Activated CD8-positive, alpha-beta memory T cell treated with anti-CD3 and anti-CD28 coated beads, Interleukin-2, amount 10 ng/mL, durations not matched to agents 7 days and 5 days (primary cell): ENCODE results near the gene CDKL4. TPM values are rescaled to one million over a fixed set of nuclear protein-coding genes. Genes with fewer than 3 reads are reported as not detected.

ENCODE experiments used
- ATAC-seq: fragments of 150-1000 bp; cut with Tn5 transposase; one replicate; pipeline ENCODE4 v1.10.0; 2021; ENCODE audit warnings: moderate library complexity
- CTCF ChIA-PET: fragments of 350-600 bp; sonication (Branson Sonifier 250); formaldehyde crosslinking; loops from one replicate; lab custom pipeline; 2021; ENCODE audit warnings: antibody characterized with exemption; lab: Charles Lee
- DNase-seq: peaks from one replicate; pipeline ENCODE4 v3.0.0-alpha.2; 2020
- H3K27ac Mint-ChIP-seq: one replicate; pipeline ENCODE4 v1.8.0; 2021; ENCODE audit warnings: mild to moderate bottlenecking, mixed read lengths
- H3K27me3 Mint-ChIP-seq: one replicate; pipeline ENCODE4 v1.8.0; 2021; ENCODE audit warnings: mixed read lengths
- H3K36me3 Mint-ChIP-seq: one replicate; pipeline ENCODE4 v1.8.0; 2021; ENCODE audit warnings: mild to moderate bottlenecking, mixed read lengths
- H3K4me1 Mint-ChIP-seq: one replicate; pipeline ENCODE4 v1.8.0; 2021; ENCODE audit warnings: mixed read lengths
- H3K4me3 Mint-ChIP-seq: one replicate; pipeline ENCODE4 v1.8.0; 2021; ENCODE audit warnings: mild to moderate bottlenecking, moderate library complexity, mixed read lengths
- H3K9me3 Mint-ChIP-seq: one replicate; pipeline ENCODE4 v1.8.0; 2022; ENCODE audit warnings: low read depth, mixed read lengths
- total RNA-seq, 2 experiments: library from RNA; stranded (reverse); gene quantifications; one replicate each; pipeline ENCODE4 v1.2.3, GENCODE V29; 2021

Gene CDKL4
- total RNA-seq = 1 to 10 TPM in 1 of 2 experiments, under 1 TPM in 1; 0.32 to 1.1 TPM

- H3K36me3 Mint-ChIP-seq = peaks cover 7% of the 10 kb centered on the region
- DNase-seq = peak; percentile 48
- ATAC-seq = peak; percentile 65
- peak within 1 kb of the TSS; percentile 76 for H3K4me3 Mint-ChIP-seq
- H3K9me3 Mint-ChIP-seq = peaks cover 2% of the 10 kb centered on the region
- peaks cover 2% of the 10 kb centered on the region for H3K27me3 Mint-ChIP-seq
- CTCF ChIA-PET = interaction anchor here (3.3 kb wide), 1 partner anchor 14 kb away, joined by 8 read pairs; no protein-coding TSS in a partner anchor
- peaks cover 16% of the 10 kb centered on the region for H3K4me1 Mint-ChIP-seq
- H3K27ac Mint-ChIP-seq = peak within 1 kb of the TSS; percentile 71
Measured at GRCh38 chr2:39243469-39244123, at the start of gene CDKL4. Gene CDKL4 (minus strand): TSS chr2:39243970.

DNA sequence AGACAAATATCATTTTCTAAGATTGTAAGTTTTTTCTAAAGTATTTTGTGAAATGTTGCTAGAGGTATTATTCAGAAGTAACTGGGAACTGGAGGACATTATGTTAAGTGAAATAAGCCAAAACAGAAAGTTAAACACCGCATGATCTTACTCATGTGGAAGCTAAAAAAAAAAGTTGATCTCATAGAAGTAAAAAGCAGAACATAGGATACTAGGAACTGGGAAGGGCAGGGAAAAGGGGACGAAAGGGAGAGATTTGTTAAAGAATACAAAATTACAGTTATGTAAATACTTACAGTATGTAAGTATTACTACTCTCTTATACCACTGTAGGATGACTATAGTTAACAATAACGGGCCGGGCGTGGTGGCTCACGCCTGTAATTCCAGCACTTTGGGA, 46.7 kb upstream of the CDKL4 start:
- Mint-ChIP-seq H3K4me3 (no peak overlapping the region), H3K9me3 (no peaks in the 10 kb centered on the region), H3K4me1 (no peaks in the 10 kb centered on the region), H3K36me3 (peaks cover 2% of the 10 kb centered on the region), H3K27ac (no peak overlapping the region), H3K27me3 (no peaks in the 10 kb centered on the region)
- DNase-seq (no peak), ATAC-seq (no peak)
- CTCF ChIA-PET = no interaction called here

DNA sequence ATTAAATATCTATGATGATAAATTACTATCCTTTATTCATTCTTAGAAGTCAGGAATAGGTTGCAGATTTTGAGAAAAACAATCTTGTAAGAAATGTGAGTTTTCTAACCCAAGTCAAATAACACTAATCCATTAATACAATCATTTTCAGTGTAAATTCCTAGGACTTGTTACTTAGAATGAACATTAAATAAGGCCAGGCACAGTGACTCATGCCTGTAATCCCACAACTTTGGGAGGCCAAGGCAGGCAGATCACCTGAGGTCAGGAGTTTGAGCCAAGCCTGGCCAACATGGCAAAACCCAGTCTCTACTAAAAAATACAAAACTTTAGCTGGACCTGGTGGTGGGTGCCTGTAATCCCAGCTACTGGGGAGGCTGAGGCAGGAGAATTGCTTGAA, 45.8 kb upstream of the CDKL4 start:
- no peak for ATAC-seq
- Mint-ChIP-seq H3K36me3 (peaks cover 2% of the 10 kb centered on the region), H3K4me1 (no peaks in the 10 kb centered on the region), H3K27me3 (no peaks in the 10 kb centered on the region), H3K4me3 (no peak overlapping the region), H3K27ac (no peak overlapping the region), H3K9me3 (no peaks in the 10 kb centered on the region)
- CTCF ChIA-PET = no interaction called here
- no peak for DNase-seq

- H3K36me3 Mint-ChIP-seq = no peaks in the 10 kb centered on the region
- no peaks in the 10 kb centered on the region for H3K27me3 Mint-ChIP-seq
- no peaks in the 10 kb centered on the region for H3K9me3 Mint-ChIP-seq
- ATAC-seq (no peak), DNase-seq (no peak)
- no peaks in the 10 kb centered on the region for H3K4me1 Mint-ChIP-seq
- no peak overlapping the region for H3K27ac Mint-ChIP-seq
- CTCF ChIA-PET = no interaction called here
- no peak overlapping the region for H3K4me3 Mint-ChIP-seq
Measured at GRCh38 chr2:39283561-39283960, 39.8 kb upstream of the CDKL4 start.

DNA sequence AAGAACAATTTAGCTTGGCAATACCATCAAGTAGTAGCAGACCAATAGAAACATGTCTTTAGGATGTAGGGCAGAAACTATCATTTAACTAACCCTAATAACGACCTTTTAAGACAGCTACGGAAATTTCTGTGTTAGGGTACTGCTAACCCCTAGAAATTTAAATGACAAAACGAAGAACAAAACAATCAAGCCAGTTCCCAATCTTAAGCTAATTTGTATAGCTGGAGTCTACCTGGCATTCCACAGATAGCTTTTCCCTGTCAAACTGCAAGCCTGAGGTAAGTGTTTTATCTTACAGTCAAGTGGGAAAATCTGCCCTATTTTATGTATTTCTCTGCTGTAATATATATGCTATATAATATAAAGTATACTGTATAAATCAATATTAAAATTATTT, 37.6 kb upstream of the CDKL4 start:
- no peak for ATAC-seq
- Mint-ChIP-seq H3K27ac (no peak overlapping the region), H3K4me1 (no peaks in the 10 kb centered on the region), H3K36me3 (peaks cover 8% of the 10 kb centered on the region), H3K4me3 (no peak overlapping the region), H3K9me3 (no peaks in the 10 kb centered on the region), H3K27me3 (no peaks in the 10 kb centered on the region)
- DNase-seq = no peak
- CTCF ChIA-PET = no interaction called here

GRCh38 chr2:39275016-39275415, 31.2 kb upstream of the CDKL4 start:
- no peaks in the 10 kb centered on the region for H3K4me1 Mint-ChIP-seq
- no peak overlapping the region for H3K4me3 Mint-ChIP-seq
- no peak overlapping the region for H3K27ac Mint-ChIP-seq
- H3K9me3 Mint-ChIP-seq = no peaks in the 10 kb centered on the region
- peaks cover 11% of the 10 kb centered on the region for H3K36me3 Mint-ChIP-seq
- CTCF ChIA-PET = interaction anchor here (1.2 kb wide), 1 partner anchor 327 kb away, joined by 3 read pairs; no protein-coding TSS in a partner anchor
- H3K27me3 Mint-ChIP-seq = no peaks in the 10 kb centered on the region
- ATAC-seq (no peak), DNase-seq (no peak)

GRCh38 chr2:39269941-39270340, 26.2 kb upstream of the CDKL4 start:
- Mint-ChIP-seq H3K4me3 (no peak overlapping the region), H3K27ac (no peak overlapping the region), H3K36me3 (peaks cover 4% of the 10 kb centered on the region), H3K27me3 (no peaks in the 10 kb centered on the region), H3K9me3 (no peaks in the 10 kb centered on the region), H3K4me1 (peaks cover 20% of the 10 kb centered on the region)
- CTCF ChIA-PET = interaction anchor here (3.6 kb wide), 1 partner anchor 24 kb away, joined by 12 read pairs; no protein-coding TSS in a partner anchor
- no peak for DNase-seq
- ATAC-seq = no peak

DNA sequence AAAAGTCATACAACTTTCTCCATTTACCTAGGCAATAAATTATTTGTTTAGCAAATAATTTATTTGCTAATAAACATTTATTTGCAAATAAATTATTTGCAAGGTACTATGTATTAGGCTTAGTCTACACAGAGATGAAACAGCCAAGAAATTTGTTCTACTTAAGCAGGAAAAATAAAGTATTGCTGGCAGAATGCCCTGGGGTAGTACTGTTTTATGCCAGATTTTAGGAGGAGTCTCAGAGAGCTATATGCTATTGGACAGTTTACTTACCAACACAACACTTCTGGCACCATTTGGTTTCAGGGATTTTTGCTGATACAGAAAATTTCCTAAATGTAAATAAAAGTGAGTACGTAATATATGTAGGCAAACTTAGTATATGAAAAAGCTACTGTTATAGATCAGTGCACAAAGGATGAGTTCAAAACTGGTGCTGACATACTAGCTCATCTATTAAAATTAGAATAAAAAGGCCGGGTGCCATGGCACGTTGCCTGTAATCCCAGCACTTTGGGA, 23.2 kb upstream of the CDKL4 start:
- CTCF ChIA-PET = interaction anchor here (1.0 kb wide), 1 partner anchor 319 kb away, joined by 3 read pairs; no protein-coding TSS in a partner anchor
- Mint-ChIP-seq H3K27ac (peak overlapping the region; percentile 71), H3K27me3 (no peaks in the 10 kb centered on the region), H3K9me3 (no peaks in the 10 kb centered on the region), H3K4me1 (peaks cover 30% of the 10 kb centered on the region), H3K4me3 (no peak overlapping the region), H3K36me3 (peaks cover 11% of the 10 kb centered on the region)
- DNase-seq (no peak), ATAC-seq (no peak)

- DNase-seq = peak; percentile 65
- CTCF ChIA-PET = interaction anchor here (1.0 kb wide), 1 partner anchor 319 kb away, joined by 3 read pairs; no protein-coding TSS in a partner anchor
- peaks cover 11% of the 10 kb centered on the region for H3K36me3 Mint-ChIP-seq
- ATAC-seq = peak; percentile 87
- no peaks in the 10 kb centered on the region for H3K27me3 Mint-ChIP-seq
- peaks cover 30% of the 10 kb centered on the region for H3K4me1 Mint-ChIP-seq
- no peaks in the 10 kb centered on the region for H3K9me3 Mint-ChIP-seq
- H3K4me3 Mint-ChIP-seq = peak overlapping the region; percentile 1
- peak overlapping the region; percentile 71 for H3K27ac Mint-ChIP-seq
Measured at GRCh38 chr2:39266139-39266805, 22.5 kb upstream of the CDKL4 start.

DNA sequence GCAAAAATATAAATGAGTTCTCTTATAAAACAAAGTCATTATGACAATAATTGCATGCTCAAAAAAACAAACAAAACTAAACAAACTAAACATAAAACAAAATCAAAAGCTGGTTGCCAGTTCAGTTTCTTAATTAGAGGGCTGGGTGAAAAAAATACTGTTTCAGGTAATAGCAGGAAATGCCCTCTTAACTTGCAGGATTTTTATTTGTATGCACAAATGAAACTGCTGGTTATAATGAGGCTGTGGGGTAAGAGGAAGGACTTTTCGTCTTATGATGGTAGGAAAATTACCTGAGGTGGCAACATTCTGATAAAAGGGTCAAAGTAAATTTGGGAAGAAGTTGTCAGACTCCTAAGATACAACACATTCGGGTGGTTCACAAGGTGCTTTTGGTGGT, 21.5 kb upstream of the CDKL4 start:
- H3K4me1 Mint-ChIP-seq = peaks cover 30% of the 10 kb centered on the region
- peaks cover 11% of the 10 kb centered on the region for H3K36me3 Mint-ChIP-seq
- H3K27ac Mint-ChIP-seq = peak overlapping the region; percentile 73
- no peaks in the 10 kb centered on the region for H3K27me3 Mint-ChIP-seq
- CTCF ChIA-PET = interaction anchor here (1.0 to 1.2 kb wide), 2 partner anchors 35 to 141 kb away, joined by 3 read pairs; no protein-coding TSS in a partner anchor
- no peak for ATAC-seq
- no peak for DNase-seq
- no peak overlapping the region for H3K4me3 Mint-ChIP-seq
- no peaks in the 10 kb centered on the region for H3K9me3 Mint-ChIP-seq

DNA sequence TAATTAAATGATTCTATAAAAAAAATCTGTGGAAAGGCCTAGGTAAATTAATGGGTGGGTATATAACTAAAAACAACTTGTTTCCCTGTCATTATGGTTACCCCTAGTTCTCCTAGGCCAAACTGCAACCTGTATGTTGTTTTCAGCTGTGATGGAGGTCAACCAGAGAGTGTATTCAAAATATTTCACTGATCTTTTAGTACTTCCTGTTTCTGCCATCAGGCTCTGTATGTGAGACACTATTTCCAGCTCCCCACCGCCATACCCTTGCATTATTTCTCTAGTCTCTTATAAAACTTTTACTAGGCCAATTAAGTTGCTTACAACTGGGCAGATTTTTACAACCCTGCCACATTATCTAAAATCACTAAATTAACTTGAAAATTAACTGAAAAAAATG, 21.0 kb upstream of the CDKL4 start:
- Mint-ChIP-seq H3K4me3 (no peak overlapping the region), H3K9me3 (no peaks in the 10 kb centered on the region), H3K27me3 (no peaks in the 10 kb centered on the region), H3K4me1 (peaks cover 30% of the 10 kb centered on the region), H3K27ac (peak overlapping the region; percentile 54), H3K36me3 (peaks cover 11% of the 10 kb centered on the region)
- DNase-seq (no peak), ATAC-seq (no peak)
- CTCF ChIA-PET = interaction anchor here (1.0 to 1.2 kb wide), 3 partner anchors 35 to 317 kb away, joined by 3 to 4 read pairs (median 3); no protein-coding TSS in a partner anchor

DNA sequence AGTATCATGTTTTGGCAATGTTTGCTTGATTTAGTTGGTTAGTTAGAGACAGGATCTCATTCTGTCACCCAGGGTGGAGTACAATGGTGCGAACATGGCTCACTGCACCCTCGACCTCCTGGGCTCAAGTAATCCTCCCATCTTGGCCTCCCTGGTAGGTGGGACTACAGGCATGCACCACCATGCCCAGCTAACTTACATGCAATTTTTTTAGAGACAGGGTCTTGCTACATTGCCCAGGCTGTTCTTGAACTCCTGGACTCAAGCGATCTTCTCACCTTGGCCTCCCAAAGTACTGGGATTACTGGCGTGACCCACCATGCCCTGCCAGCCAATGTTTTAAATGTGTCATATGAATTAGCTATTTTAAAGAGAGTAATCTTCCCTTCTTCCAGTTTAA, 16.3 kb upstream of the CDKL4 start:
- ATAC-seq (no peak), DNase-seq (no peak)
- H3K9me3 Mint-ChIP-seq = no peaks in the 10 kb centered on the region
- no peak overlapping the region for H3K4me3 Mint-ChIP-seq
- no peaks in the 10 kb centered on the region for H3K27me3 Mint-ChIP-seq
- H3K36me3 Mint-ChIP-seq = peaks cover 21% of the 10 kb centered on the region
- no peak overlapping the region for H3K27ac Mint-ChIP-seq
- H3K4me1 Mint-ChIP-seq = peaks cover 11% of the 10 kb centered on the region
- CTCF ChIA-PET = interaction anchor here (1.4 kb wide), 1 partner anchor 30 kb away, joined by 4 read pairs; no protein-coding TSS in a partner anchor

DNA sequence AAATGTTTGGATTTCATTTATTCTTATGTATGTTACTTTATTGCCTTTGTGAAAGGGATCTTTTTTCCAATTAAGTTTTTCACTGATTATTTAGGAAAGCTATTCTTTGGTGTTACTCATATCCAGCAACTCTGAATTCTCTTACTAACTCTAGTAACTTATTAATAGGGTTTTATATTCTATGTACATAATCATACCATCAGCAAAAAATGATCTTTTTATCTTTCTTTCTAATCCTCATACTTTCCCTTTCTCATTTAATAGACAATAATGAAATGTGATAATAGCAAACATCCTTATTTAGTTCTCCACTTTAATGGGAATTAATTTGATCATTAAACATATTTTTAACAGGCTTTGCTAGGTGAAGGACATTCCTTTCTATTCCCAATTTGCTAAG, 12.3 kb upstream of the CDKL4 start:
- DNase-seq = no peak
- Mint-ChIP-seq H3K4me3 (no peak overlapping the region), H3K9me3 (peaks cover 5% of the 10 kb centered on the region), H3K27me3 (no peaks in the 10 kb centered on the region), H3K27ac (no peak overlapping the region), H3K4me1 (no peaks in the 10 kb centered on the region), H3K36me3 (peaks cover 30% of the 10 kb centered on the region)
- ATAC-seq = no peak
- CTCF ChIA-PET = no interaction called here
